Neural progenitor cell (in vitro differentiated cells): ENCODE data around the gene PHLPP1. TPM values are rescaled to one million over a fixed set of nuclear protein-coding genes. Genes with fewer than 3 reads are reported as not detected.

Experiments used
- DNase-seq: peaks from one replicate; pipeline ENCODE4 v3.0.0-alpha.2; 2016; ENCODE audit warnings: low spot score
- H2AFZ ChIP-seq: fragments of 200-600 bp; sonication (generic); replicated peaks from 2 replicates; pipeline ENCODE4 v1.6.1; 2016; ENCODE audit warnings: antibody characterized with exemption
- H3F3A ChIP-seq: fragments of 200-600 bp; sonication (generic); 2 replicates; pipeline ENCODE4 v1.6.1; 2016; ENCODE audit warnings: antibody characterized with exemption, low read depth
- H3K27ac ChIP-seq: fragments of 200-600 bp; sonication (generic); 2 replicates; pipeline ENCODE4 v1.5.1; 2016; ENCODE audit warnings: mild to moderate bottlenecking
- H3K27me3 ChIP-seq: fragments of 200-600 bp; sonication (generic); 2 replicates; pipeline ENCODE4 v1.6.1; 2016; ENCODE audit warnings: mild to moderate bottlenecking, moderate library complexity
- H3K36me3 ChIP-seq: fragments of 200-600 bp; sonication (generic); 2 replicates; pipeline ENCODE4 v1.5.1; 2016
- H3K4me1 ChIP-seq: fragments of 200-600 bp; sonication (generic); 2 replicates; pipeline ENCODE4 v1.6.1; 2016; ENCODE audit warnings: mixed run types
- H3K4me2 ChIP-seq: fragments of 200-600 bp; sonication (generic); 2 replicates; pipeline ENCODE4 v1.6.1; 2016
- H3K4me3 ChIP-seq: fragments of 200-600 bp; sonication (generic); 2 replicates; pipeline ENCODE4 v1.5.1; 2016
- H3K79me2 ChIP-seq: fragments of 200-600 bp; sonication (generic); 2 replicates; pipeline ENCODE4 v1.6.1; 2016; ENCODE audit warnings: low read depth
- H3K9ac ChIP-seq: fragments of 200-600 bp; sonication (generic); 2 replicates; pipeline ENCODE4 v1.6.1; 2016
- H3K9me3 ChIP-seq: fragments of 200-600 bp; sonication (generic); 2 replicates; pipeline ENCODE4 v1.5.1; 2016; ENCODE audit warnings: low read depth
- H4K20me1 ChIP-seq: fragments of 200-600 bp; sonication (generic); 2 replicates; pipeline ENCODE4 v1.6.1; 2016; ENCODE audit warnings: low read depth
- H3K27ac Mint-ChIP-seq: 3 replicates; pipeline ENCODE4 v1.8.0; 2021; ENCODE audit warnings: mixed read lengths
- H3K27me3 Mint-ChIP-seq: 2 replicates; pipeline ENCODE4 v1.8.0; 2022; ENCODE audit warnings: low read depth, mild to moderate bottlenecking, inconsistent platforms, moderate library complexity, mixed read lengths; ENCODE audit not compliant: insufficient read depth
- H3K36me3 Mint-ChIP-seq: 3 replicates; pipeline ENCODE4 v1.8.0; 2021; ENCODE audit warnings: mixed read lengths
- H3K4me1 Mint-ChIP-seq: 3 replicates; pipeline ENCODE4 v1.8.0; 2021; ENCODE audit warnings: mixed read lengths
- H3K4me3 Mint-ChIP-seq: 3 replicates; pipeline ENCODE4 v1.8.0; 2021; ENCODE audit warnings: mild to moderate bottlenecking, moderate library complexity, mixed read lengths
- H3K9me3 Mint-ChIP-seq: 3 replicates; pipeline ENCODE4 v1.8.0; 2020; ENCODE audit warnings: mixed read lengths
- EZH2 ChIP-seq: fragments of 200-600 bp; sonication (generic); IDR thresholded peaks from 2 replicates; pipeline ENCODE4 v1.6.1; 2017; ENCODE audit warnings: antibody characterized with exemption, mild to moderate bottlenecking, moderate library complexity
- EZH2phosphoT487 ChIP-seq: fragments of 200-600 bp; sonication (generic); IDR thresholded peaks from 2 replicates; pipeline ENCODE4 v1.6.1; 2017; ENCODE audit warnings: antibody characterized with exemption
- total RNA-seq: library from RNA; depleted of rRNA; stranded (reverse); fragments of >200 nt; gene quantifications from 2 replicates; pipeline ENCODE4 v1.2.3, GENCODE V29; 2015; ENCODE audit warnings: low replicate concordance
- TF ChIP-seq, protein P1 (sequence below): fragments of 200-600 bp; sonication (generic); IDR thresholded peaks from 2 replicates; pipeline ENCODE4 v1.5.1; 2017; ENCODE audit warnings: antibody characterized with exemption, mild to moderate bottlenecking

The PHLPP1 gene
- total RNA-seq, 1 donor from 2014 or later: 20.8 TPM

DNA sequence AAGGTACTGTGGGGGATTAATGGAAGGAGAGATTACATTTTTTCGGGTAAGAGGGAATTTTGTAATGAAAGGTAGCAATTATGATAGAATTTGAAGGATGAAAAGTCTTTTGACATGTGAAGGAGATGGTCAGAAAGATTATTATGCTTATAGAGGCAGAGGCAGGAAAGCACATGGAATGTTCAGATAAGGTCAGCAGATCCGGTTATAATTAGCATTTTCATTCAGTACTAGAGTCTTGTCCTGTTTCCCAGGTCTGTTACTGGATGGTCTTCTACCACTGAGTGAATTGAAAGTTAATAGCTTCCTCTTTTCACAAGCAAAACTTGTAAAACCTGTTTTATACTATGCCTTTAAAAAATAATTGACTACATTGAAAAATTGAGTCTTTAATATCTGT lies 116.9 kb downstream of the PHLPP1 start:
- no peak overlapping the region for H2AFZ ChIP-seq
- peaks cover 76% of the 10 kb centered on the region for H3K79me2 ChIP-seq
- H3K4me3 Mint-ChIP-seq: no peak overlapping the region

DNA sequence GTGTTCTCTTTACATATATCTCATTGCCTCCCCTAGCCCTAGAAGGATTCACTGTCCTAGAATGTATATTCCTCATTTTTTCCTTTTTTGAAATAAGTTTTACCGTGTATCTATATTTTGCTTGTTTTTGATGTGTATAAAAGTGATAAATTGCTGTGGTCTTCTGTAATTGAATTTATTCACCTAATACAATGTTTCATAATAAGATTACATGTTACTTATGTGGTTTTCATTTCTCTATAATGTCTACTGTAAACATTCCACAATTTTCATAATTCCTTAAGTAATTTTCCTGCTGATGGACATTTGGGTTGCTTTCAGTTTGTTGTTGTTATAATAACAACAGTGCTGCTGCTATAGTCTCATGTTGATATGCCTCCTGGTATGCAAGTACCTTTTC lies 118.2 kb downstream of the PHLPP1 start:
- no peak overlapping the region for H3K9ac ChIP-seq
- H3K27ac Mint-ChIP-seq: no peak overlapping the region
- no peaks in the 10 kb centered on the region for H3K36me3 ChIP-seq
- H3K27ac ChIP-seq: no peak overlapping the region
- peaks cover 12% of the 10 kb centered on the region for H3K4me1 ChIP-seq
- no peaks in the 10 kb centered on the region for H3F3A ChIP-seq
- H3K36me3 Mint-ChIP-seq: peaks cover 32% of the 10 kb centered on the region
- no peak overlapping the region for H3K4me2 ChIP-seq
- TF ChIP-seq, protein P1, sequence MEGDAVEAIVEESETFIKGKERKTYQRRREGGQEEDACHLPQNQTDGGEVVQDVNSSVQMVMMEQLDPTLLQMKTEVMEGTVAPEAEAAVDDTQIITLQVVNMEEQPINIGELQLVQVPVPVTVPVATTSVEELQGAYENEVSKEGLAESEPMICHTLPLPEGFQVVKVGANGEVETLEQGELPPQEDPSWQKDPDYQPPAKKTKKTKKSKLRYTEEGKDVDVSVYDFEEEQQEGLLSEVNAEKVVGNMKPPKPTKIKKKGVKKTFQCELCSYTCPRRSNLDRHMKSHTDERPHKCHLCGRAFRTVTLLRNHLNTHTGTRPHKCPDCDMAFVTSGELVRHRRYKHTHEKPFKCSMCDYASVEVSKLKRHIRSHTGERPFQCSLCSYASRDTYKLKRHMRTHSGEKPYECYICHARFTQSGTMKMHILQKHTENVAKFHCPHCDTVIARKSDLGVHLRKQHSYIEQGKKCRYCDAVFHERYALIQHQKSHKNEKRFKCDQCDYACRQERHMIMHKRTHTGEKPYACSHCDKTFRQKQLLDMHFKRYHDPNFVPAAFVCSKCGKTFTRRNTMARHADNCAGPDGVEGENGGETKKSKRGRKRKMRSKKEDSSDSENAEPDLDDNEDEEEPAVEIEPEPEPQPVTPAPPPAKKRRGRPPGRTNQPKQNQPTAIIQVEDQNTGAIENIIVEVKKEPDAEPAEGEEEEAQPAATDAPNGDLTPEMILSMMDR: no peak
- TF ChIP-seq EZH2phosphoT487 (no peak), EZH2 (no peak)
- no peaks in the 10 kb centered on the region for H3K9me3 ChIP-seq
- H2AFZ ChIP-seq: no peak overlapping the region
- H3K79me2 ChIP-seq: peaks cover 72% of the 10 kb centered on the region
- H3K27me3 Mint-ChIP-seq: peaks cover 2% of the 10 kb centered on the region
- H3K27me3 ChIP-seq: no peaks in the 10 kb centered on the region
- peaks cover 18% of the 10 kb centered on the region for H3K4me1 Mint-ChIP-seq
- no peak overlapping the region for H3K4me3 Mint-ChIP-seq
- H3K4me3 ChIP-seq: no peak overlapping the region
- no peaks in the 10 kb centered on the region for H4K20me1 ChIP-seq
- peaks cover 7% of the 10 kb centered on the region for H3K9me3 Mint-ChIP-seq
- DNase-seq: no peak

More for the DNA sequence above, 116.9 kb downstream of the PHLPP1 start:
- no peaks in the 10 kb centered on the region for H3K36me3 ChIP-seq
- no peak overlapping the region for H3K4me2 ChIP-seq
- H3K4me1 ChIP-seq: peaks cover 12% of the 10 kb centered on the region
- H3K9ac ChIP-seq: no peak overlapping the region
- H3K9me3 Mint-ChIP-seq: peaks cover 7% of the 10 kb centered on the region
- peaks cover 22% of the 10 kb centered on the region for H3K4me1 Mint-ChIP-seq
- no peak overlapping the region for H3K27ac Mint-ChIP-seq
- H3F3A ChIP-seq: no peaks in the 10 kb centered on the region
- no peaks in the 10 kb centered on the region for H3K27me3 ChIP-seq
- H4K20me1 ChIP-seq: peaks cover 7% of the 10 kb centered on the region
- TF ChIP-seq EZH2: no peak
- peaks cover 32% of the 10 kb centered on the region for H3K36me3 Mint-ChIP-seq
- DNase-seq: no peak
- H3K9me3 ChIP-seq: no peaks in the 10 kb centered on the region
- no peak overlapping the region for H3K4me3 ChIP-seq
- H3K27ac ChIP-seq: no peak overlapping the region
- peaks cover 2% of the 10 kb centered on the region for H3K27me3 Mint-ChIP-seq

DNA sequence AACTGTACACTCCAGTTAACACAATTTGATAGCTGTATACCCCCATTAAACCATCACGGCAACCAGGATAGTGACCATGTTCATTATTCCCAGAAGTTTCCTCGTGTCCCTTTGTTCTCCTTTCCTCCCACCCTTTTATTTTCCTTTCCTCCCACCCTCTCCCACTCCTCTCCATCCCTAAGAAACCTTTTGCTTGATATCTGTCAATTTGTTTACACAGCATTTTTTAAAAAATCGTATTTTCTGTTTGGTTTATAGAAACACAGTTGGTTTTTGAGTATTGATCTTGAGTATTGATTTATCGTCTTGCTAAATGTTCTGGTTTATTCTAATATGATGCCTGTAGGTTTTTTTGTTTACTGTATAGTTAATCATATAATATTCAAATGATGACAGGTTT lies 119.4 kb downstream of the PHLPP1 start:
- Histone ChIP-seq H3K9me3 (no peaks in the 10 kb centered on the region), H4K20me1 (no peaks in the 10 kb centered on the region), H3K27ac (no peak overlapping the region), H3K4me2 (no peak overlapping the region), H2AFZ (no peak overlapping the region), H3K4me1 (peaks cover 15% of the 10 kb centered on the region), H3K9ac (no peak overlapping the region), H3K27me3 (no peaks in the 10 kb centered on the region), H3F3A (peaks cover 3% of the 10 kb centered on the region), H3K4me3 (no peak overlapping the region), H3K36me3 (no peaks in the 10 kb centered on the region), H3K79me2 (peaks cover 76% of the 10 kb centered on the region)
- DNase-seq: no peak
- Mint-ChIP-seq H3K4me1 (peaks cover 21% of the 10 kb centered on the region), H3K4me3 (no peak overlapping the region), H3K27ac (no peak overlapping the region), H3K36me3 (peaks cover 33% of the 10 kb centered on the region), H3K27me3 (peaks cover 2% of the 10 kb centered on the region), H3K9me3 (peaks cover 7% of the 10 kb centered on the region)
- TF ChIP-seq, protein P1: no peak
- no peak for TF ChIP-seq EZH2phosphoT487
- TF ChIP-seq EZH2: no peak

DNA sequence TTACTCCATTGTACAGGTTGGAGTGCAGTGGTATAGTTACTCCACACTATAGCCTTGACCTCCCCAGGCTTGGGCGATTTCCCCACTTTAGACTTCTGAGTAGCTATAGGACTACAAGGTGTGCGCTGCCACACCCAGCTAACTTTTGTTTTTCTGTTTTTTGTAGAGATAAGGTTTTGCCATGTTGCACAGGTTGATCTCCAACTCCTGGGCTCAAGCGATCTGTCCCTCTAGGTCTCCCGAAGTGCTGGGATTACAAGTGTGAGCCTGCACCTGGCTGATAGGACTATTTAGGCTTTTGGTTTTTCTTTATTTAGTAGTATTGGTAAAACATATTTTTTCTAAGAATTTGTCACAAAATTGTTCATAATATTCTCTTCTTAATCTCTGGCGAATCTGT lies 121.7 kb downstream of the PHLPP1 start:
- peaks cover 3% of the 10 kb centered on the region for H3F3A ChIP-seq
- TF ChIP-seq EZH2phosphoT487: no peak
- no peak for TF ChIP-seq EZH2
- TF ChIP-seq, protein P1: no peak
- no peaks in the 10 kb centered on the region for H4K20me1 ChIP-seq
- no peak overlapping the region for H3K4me3 ChIP-seq
- H3K27ac Mint-ChIP-seq: no peak overlapping the region
- H3K4me3 Mint-ChIP-seq: no peak overlapping the region
- H3K4me1 Mint-ChIP-seq: peaks cover 14% of the 10 kb centered on the region
- H3K4me2 ChIP-seq: no peak overlapping the region
- peaks cover 22% of the 10 kb centered on the region for H3K36me3 Mint-ChIP-seq
- no peaks in the 10 kb centered on the region for H3K27me3 ChIP-seq
- H3K9ac ChIP-seq: no peak overlapping the region
- H3K79me2 ChIP-seq: peaks cover 75% of the 10 kb centered on the region
- no peak for DNase-seq
- H3K9me3 Mint-ChIP-seq: peaks cover 7% of the 10 kb centered on the region
- H3K9me3 ChIP-seq: no peaks in the 10 kb centered on the region
- H2AFZ ChIP-seq: no peak overlapping the region
- H3K27me3 Mint-ChIP-seq: peaks cover 2% of the 10 kb centered on the region
- H3K27ac ChIP-seq: no peak overlapping the region
- no peaks in the 10 kb centered on the region for H3K36me3 ChIP-seq
- H3K4me1 ChIP-seq: peaks cover 13% of the 10 kb centered on the region
